Activated CD8-positive, alpha-beta T cell treated with anti-CD3 and anti-CD28 coated beads, Interleukin-2, amount 10 ng/mL, durations not matched to agents 7 days and 5 days (primary cell): ENCODE results near the gene HLA-B. TPM values are rescaled to one million over a fixed set of nuclear protein-coding genes. Genes with fewer than 3 reads are reported as not detected.
A peak's percentile ranks its signal among the peaks of the same experiment; 100 is the strongest.
"Not testable (repeated sequence)": the region's sequence is repeated elsewhere in the genome, so short reads cannot be mapped to it uniquely, and the experiment has no call there.

ENCODE experiments used
- ATAC-seq: fragments of 150-1000 bp; cut with Tn5 transposase; one replicate; pipeline ENCODE4 v1.10.0; 2021; ENCODE audit warnings: moderate library complexity
- CTCF ChIA-PET: fragments of 350-600 bp; sonication (Branson Sonifier 250); formaldehyde crosslinking; loops from one replicate; lab custom pipeline; 2021; ENCODE audit warnings: antibody characterized with exemption; lab: Charles Lee
- POLR2A ChIA-PET: fragments of 350-600 bp; sonication (Branson Sonifier 250); formaldehyde crosslinking; loops from one replicate; lab custom pipeline; 2021; ENCODE audit warnings: antibody characterized with exemption; lab: Charles Lee
- DNase-seq: peaks from one replicate; pipeline ENCODE4 v3.0.0-alpha.2; 2020
- H3K27ac Mint-ChIP-seq: one replicate; pipeline ENCODE4 v1.8.0; 2021; ENCODE audit warnings: mild to moderate bottlenecking, mixed read lengths
- H3K27me3 Mint-ChIP-seq: one replicate; pipeline ENCODE4 v1.8.0; 2021; ENCODE audit warnings: low read depth, mixed read lengths
- H3K36me3 Mint-ChIP-seq: one replicate; pipeline ENCODE4 v1.8.0; 2021; ENCODE audit warnings: low read depth, mixed read lengths
- H3K4me1 Mint-ChIP-seq: one replicate; pipeline ENCODE4 v1.8.0; 2021; ENCODE audit warnings: low read depth, mixed read lengths
- H3K4me3 Mint-ChIP-seq: one replicate; pipeline ENCODE4 v1.8.0; 2021; ENCODE audit warnings: mild to moderate bottlenecking, mixed read lengths
- H3K9me3 Mint-ChIP-seq: one replicate; pipeline ENCODE4 v1.8.0; 2022; ENCODE audit warnings: mixed read lengths; ENCODE audit not compliant: insufficient read depth
- total RNA-seq, 2 experiments: library from RNA; stranded (reverse); gene quantifications; one replicate each; pipeline ENCODE4 v1.2.3, GENCODE V29; 2021

HLA-B gene
- total RNA-seq, 2 experiments from 2014 or later, result 3,406 to 3,473 TPM

GRCh38 chr6:31397153-31397499 lies 40.1 kb upstream of the HLA-B start:
- H3K4me3 Mint-ChIP-seq, H3K27ac Mint-ChIP-seq, H3K9me3 Mint-ChIP-seq, H3K27me3 Mint-ChIP-seq, ATAC-seq, H3K36me3 Mint-ChIP-seq, DNase-seq: not testable (repeated sequence)
- ChIA-PET CTCF (interaction anchor here (2.0 to 7.9 kb wide), 3 partner anchors 42 to 51 kb away, joined by 4 to 93 read pairs (median 23); no protein-coding TSS in a partner anchor), POLR2A (interaction anchor here (1.2 kb wide), 1 partner anchor 45 kb away, joined by 6 read pairs; no protein-coding TSS in a partner anchor)
- H3K4me1 Mint-ChIP-seq, result peaks cover 25% of the 10 kb centered on the region

GRCh38 chr6:31396422-31397152 lies 39.6 kb upstream of the HLA-B start:
- H3K27me3 Mint-ChIP-seq, result no peaks in the 10 kb centered on the region
- DNase-seq (peak; percentile 93), ATAC-seq (peak; percentile 59)
- no peak overlapping the region for H3K27ac Mint-ChIP-seq
- peaks cover 20% of the 10 kb centered on the region for H3K4me1 Mint-ChIP-seq
- H3K9me3 Mint-ChIP-seq, result no peaks in the 10 kb centered on the region
- no peak overlapping the region for H3K4me3 Mint-ChIP-seq
- ChIA-PET POLR2A (no interaction called here), CTCF (interaction anchor here (0.7 to 7.9 kb wide), 4 partner anchors 43 to 52 kb away, joined by 3 to 93 read pairs (median 14); no protein-coding TSS in a partner anchor)
- peaks cover 4% of the 10 kb centered on the region for H3K36me3 Mint-ChIP-seq

GRCh38 chr6:31395832-31396231 lies 38.9 kb upstream of the HLA-B start:
- H3K36me3 Mint-ChIP-seq, result no peaks in the 10 kb centered on the region
- ATAC-seq (no peak), DNase-seq (no peak)
- CTCF ChIA-PET, result interaction anchor here (0.7 to 1.4 kb wide), 2 partner anchors 31 to 49 kb away, joined by 3 read pairs; no protein-coding TSS in a partner anchor
- no peaks in the 10 kb centered on the region for H3K27me3 Mint-ChIP-seq
- peaks cover 13% of the 10 kb centered on the region for H3K4me1 Mint-ChIP-seq
- no peak overlapping the region for H3K4me3 Mint-ChIP-seq
- no peak overlapping the region for H3K27ac Mint-ChIP-seq
- POLR2A ChIA-PET, result no interaction called here
- H3K9me3 Mint-ChIP-seq, result no peaks in the 10 kb centered on the region

- H3K36me3 Mint-ChIP-seq, result no peaks in the 10 kb centered on the region
Observed at GRCh38 chr6:31394381-31394780, 37.4 kb upstream of the HLA-B start.

GRCh38 chr6:31393932-31394331 lies 37.0 kb upstream of the HLA-B start:
- H3K27me3 Mint-ChIP-seq, result peaks cover under 1% of the 10 kb centered on the region
- no peak for DNase-seq
- H3K4me3 Mint-ChIP-seq, result no peak overlapping the region
- peaks cover 13% of the 10 kb centered on the region for H3K4me1 Mint-ChIP-seq
- ChIA-PET POLR2A (interaction anchor here (0.6 kb wide), 1 partner anchor 100 kb away, joined by 4 read pairs; no protein-coding TSS in a partner anchor), CTCF (interaction anchor here (1.6 kb wide), 1 partner anchor 49 kb away, joined by 9 read pairs; no protein-coding TSS in a partner anchor)
- ATAC-seq, result no peak
- H3K27ac Mint-ChIP-seq, result no peak overlapping the region
- H3K36me3 Mint-ChIP-seq, result no peaks in the 10 kb centered on the region
- no peaks in the 10 kb centered on the region for H3K9me3 Mint-ChIP-seq

More at GRCh38 chr6:31394381-31394780, 37.4 kb upstream of the HLA-B start:
- ChIA-PET POLR2A (no interaction called here), CTCF (interaction anchor here (1.4 to 1.6 kb wide), 2 partner anchors 29 to 48 kb away, joined by 3 to 9 read pairs; no protein-coding TSS in a partner anchor)
- ATAC-seq (no peak), DNase-seq (no peak)
- H3K9me3 Mint-ChIP-seq, result no peaks in the 10 kb centered on the region
- no peak overlapping the region for H3K27ac Mint-ChIP-seq
- H3K4me3 Mint-ChIP-seq, result no peak overlapping the region
- H3K4me1 Mint-ChIP-seq, result peaks cover 15% of the 10 kb centered on the region
- no peaks in the 10 kb centered on the region for H3K27me3 Mint-ChIP-seq

GRCh38 chr6:31389802-31390132 lies 32.8 kb upstream of the HLA-B start:
- DNase-seq, H3K4me1 Mint-ChIP-seq, H3K27ac Mint-ChIP-seq, H3K9me3 Mint-ChIP-seq, ATAC-seq, POLR2A ChIA-PET, H3K36me3 Mint-ChIP-seq, CTCF ChIA-PET, H3K4me3 Mint-ChIP-seq, H3K27me3 Mint-ChIP-seq: not testable (repeated sequence)

GRCh38 chr6:31388916-31389801 lies 32.2 kb upstream of the HLA-B start:
- H3K36me3 Mint-ChIP-seq, result not testable (repeated sequence)

GRCh38 chr6:31386977-31387376 lies 30.0 kb upstream of the HLA-B start:
- POLR2A ChIA-PET, result no interaction called here
- CTCF ChIA-PET, result interaction anchor here (4.2 kb wide), 1 partner anchor 20 kb away, joined by 9 read pairs; no protein-coding TSS in a partner anchor
- Mint-ChIP-seq H3K4me1 (peaks cover 5% of the 10 kb centered on the region), H3K27ac (no peak overlapping the region), H3K4me3 (no peak overlapping the region), H3K9me3 (no peaks in the 10 kb centered on the region), H3K36me3 (no peaks in the 10 kb centered on the region), H3K27me3 (peaks cover 8% of the 10 kb centered on the region)
- DNase-seq (no peak), ATAC-seq (no peak)

More at GRCh38 chr6:31388916-31389801, 32.2 kb upstream of the HLA-B start:
- H3K27ac Mint-ChIP-seq, DNase-seq, POLR2A ChIA-PET, H3K27me3 Mint-ChIP-seq, H3K9me3 Mint-ChIP-seq, H3K4me3 Mint-ChIP-seq, H3K4me1 Mint-ChIP-seq, CTCF ChIA-PET: not testable (repeated sequence)
- ATAC-seq, result peak; percentile 56

- no peak for ATAC-seq
- Mint-ChIP-seq H3K27ac (no peak overlapping the region), H3K36me3 (no peaks in the 10 kb centered on the region), H3K4me1 (peaks cover 5% of the 10 kb centered on the region), H3K9me3 (no peaks in the 10 kb centered on the region), H3K27me3 (peaks cover 12% of the 10 kb centered on the region), H3K4me3 (no peak overlapping the region)
- ChIA-PET CTCF (interaction anchor here (4.2 kb wide), 1 partner anchor 19 kb away, joined by 9 read pairs; no protein-coding TSS in a partner anchor), POLR2A (no interaction called here)
- no peak for DNase-seq
Observed at GRCh38 chr6:31386099-31386498, 29.1 kb upstream of the HLA-B start.

- DNase-seq (no peak), ATAC-seq (no peak)
- Mint-ChIP-seq H3K4me1 (peaks cover 2% of the 10 kb centered on the region), H3K4me3 (no peak overlapping the region), H3K9me3 (no peaks in the 10 kb centered on the region), H3K27ac (no peak overlapping the region), H3K36me3 (no peaks in the 10 kb centered on the region), H3K27me3 (peaks cover 19% of the 10 kb centered on the region)
- CTCF ChIA-PET, result interaction anchor here (4.2 kb wide), 1 partner anchor 18 kb away, joined by 9 read pairs; no protein-coding TSS in a partner anchor
- POLR2A ChIA-PET, result no interaction called here
Observed at GRCh38 chr6:31385041-31385440, 28.1 kb upstream of the HLA-B start.

GRCh38 chr6:31383149-31383548 lies 26.2 kb upstream of the HLA-B start:
- Mint-ChIP-seq H3K27me3 (peaks cover 24% of the 10 kb centered on the region), H3K4me1 (no peaks in the 10 kb centered on the region), H3K27ac (no peak overlapping the region), H3K4me3 (no peak overlapping the region), H3K36me3 (no peaks in the 10 kb centered on the region), H3K9me3 (no peaks in the 10 kb centered on the region)
- ATAC-seq (no peak), DNase-seq (no peak)
- ChIA-PET POLR2A (no interaction called here), CTCF (interaction anchor here (1.9 to 3.4 kb wide), 2 partner anchors 16 to 59 kb away, joined by 6 to 13 read pairs; no protein-coding TSS in a partner anchor)
